Coronary artery (tissue), 2 donors: ENCODE data around the gene ZNF503.

Source experiments
- DNase-seq: peaks from one replicate; pipeline ENCODE4 v3.0.0-alpha.2; 2017; ENCODE audit warnings: low spot score
- H3K27ac ChIP-seq, 2 donors: fragments of 200-600 bp; sonication (generic); one replicate each; pipeline ENCODE4 v1.5.1; 2016 to 2019
- H3K4me3 ChIP-seq: fragments of 200-600 bp; sonication (generic); 2 replicates; pipeline ENCODE4 v1.5.1; 2016; ENCODE audit warnings: mild to moderate bottlenecking, moderate library complexity
- TF ChIP-seq, protein P1 (sequence below): fragments of 200-600 bp; sonication (generic); IDR thresholded peaks from one replicate; pipeline ENCODE4 v1.5.1; 2019; ENCODE audit warnings: antibody characterized with exemption

The ZNF503 gene

DNA sequence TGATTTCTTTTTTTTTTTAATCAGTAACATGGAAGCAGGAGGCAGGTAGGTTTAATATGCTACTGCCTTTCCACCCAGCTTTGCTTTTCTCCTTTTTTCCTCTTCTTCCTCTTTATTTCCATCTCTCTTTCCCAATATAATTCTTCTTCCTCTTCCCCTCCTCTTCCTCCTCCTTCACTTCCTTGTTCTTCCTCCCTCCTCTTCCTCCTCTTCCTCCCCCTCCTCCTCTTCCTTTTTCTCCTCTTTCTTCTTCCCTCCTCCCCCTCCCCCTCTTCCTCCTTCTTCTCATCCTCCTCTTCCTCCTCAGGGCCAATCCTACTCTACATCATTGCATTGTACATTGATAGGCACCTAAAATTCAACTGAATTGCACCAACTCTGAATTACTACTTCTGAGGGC is 11.4 kb downstream of the ZNF503 start:
- Histone ChIP-seq H3K27ac (no peak overlapping the region), H3K4me3 (no peak overlapping the region)
- DNase-seq, result no peak
- TF ChIP-seq, protein P1, sequence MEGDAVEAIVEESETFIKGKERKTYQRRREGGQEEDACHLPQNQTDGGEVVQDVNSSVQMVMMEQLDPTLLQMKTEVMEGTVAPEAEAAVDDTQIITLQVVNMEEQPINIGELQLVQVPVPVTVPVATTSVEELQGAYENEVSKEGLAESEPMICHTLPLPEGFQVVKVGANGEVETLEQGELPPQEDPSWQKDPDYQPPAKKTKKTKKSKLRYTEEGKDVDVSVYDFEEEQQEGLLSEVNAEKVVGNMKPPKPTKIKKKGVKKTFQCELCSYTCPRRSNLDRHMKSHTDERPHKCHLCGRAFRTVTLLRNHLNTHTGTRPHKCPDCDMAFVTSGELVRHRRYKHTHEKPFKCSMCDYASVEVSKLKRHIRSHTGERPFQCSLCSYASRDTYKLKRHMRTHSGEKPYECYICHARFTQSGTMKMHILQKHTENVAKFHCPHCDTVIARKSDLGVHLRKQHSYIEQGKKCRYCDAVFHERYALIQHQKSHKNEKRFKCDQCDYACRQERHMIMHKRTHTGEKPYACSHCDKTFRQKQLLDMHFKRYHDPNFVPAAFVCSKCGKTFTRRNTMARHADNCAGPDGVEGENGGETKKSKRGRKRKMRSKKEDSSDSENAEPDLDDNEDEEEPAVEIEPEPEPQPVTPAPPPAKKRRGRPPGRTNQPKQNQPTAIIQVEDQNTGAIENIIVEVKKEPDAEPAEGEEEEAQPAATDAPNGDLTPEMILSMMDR, result no peak

GRCh38 chr10:75388082-75388481 is 13.5 kb downstream of the ZNF503 start:
- Histone ChIP-seq H3K4me3 (no peak overlapping the region), H3K27ac (no peak overlapping the region)
- DNase-seq, result no peak
- TF ChIP-seq, protein P1, result no peak

DNA sequence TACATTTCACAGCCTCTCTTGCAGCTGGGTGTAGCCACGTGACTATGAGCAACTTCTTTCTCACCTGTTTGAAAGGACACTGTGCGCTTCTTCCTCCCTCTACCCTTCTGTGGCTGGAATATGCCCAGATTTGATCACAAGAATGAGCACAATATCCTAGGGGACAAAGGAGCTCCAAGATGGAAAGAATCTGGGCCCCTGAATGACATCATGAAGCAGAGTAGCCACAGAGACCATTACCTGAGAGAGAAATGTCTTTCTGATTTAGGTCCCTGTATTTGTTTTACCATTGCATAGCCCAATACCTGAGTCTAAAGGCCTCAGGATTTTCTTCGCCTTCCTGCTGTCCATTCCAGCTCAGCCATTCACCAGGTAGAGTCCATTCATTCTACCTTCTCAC is 15.4 kb downstream of the ZNF503 start:
- Histone ChIP-seq H3K4me3 (no peak overlapping the region), H3K27ac (no peak overlapping the region)
- DNase-seq, result no peak
- TF ChIP-seq, protein P1, result no peak

DNA sequence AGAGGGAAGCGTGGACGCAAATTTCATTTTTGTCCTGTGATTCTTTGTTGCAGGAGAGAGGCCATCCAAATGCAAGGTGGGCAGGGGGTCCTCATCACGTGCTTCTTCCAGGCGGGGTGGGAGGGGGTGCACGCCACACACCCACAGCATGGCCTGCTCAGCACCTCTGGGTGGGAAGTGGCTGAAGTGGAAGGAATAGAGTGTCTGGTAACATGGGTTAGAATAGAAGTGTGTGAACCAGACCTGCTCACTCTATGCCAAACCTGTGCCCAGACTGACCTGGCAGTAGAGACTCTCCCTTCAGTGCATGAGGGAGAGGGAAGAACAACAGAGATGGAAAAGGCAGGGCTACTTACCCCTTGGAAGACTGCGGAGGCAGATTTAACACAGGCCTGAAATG is 21.7 kb downstream of the ZNF503 start:
- H3K4me3 ChIP-seq, result no peak overlapping the region
- TF ChIP-seq, protein P1, result no peak
- DNase-seq, result no peak
- H3K27ac ChIP-seq, result no peak overlapping the region

DNA sequence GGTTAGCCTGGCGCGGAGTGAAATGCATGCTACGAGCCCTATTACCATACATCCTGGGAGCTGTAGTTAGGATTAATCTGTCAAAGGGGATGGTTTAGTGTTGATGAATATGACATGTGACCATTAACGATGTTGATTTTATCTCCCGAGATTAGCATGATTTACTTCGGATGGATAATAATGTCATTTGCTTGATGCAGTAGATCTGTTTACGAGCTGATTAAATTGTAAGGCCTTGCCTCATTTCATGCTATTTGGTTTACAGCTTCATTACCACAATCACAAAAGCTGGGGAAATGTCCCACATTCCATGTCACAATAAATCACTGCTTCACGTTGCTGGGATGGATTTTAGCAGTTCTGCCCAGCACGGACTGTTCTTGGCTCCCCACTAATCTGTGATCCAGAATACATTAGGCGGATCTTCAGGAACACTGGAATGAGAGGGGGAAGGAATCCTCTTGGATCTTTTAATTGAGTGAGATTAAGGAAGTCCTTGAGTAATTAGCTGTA is 22.3 kb downstream of the ZNF503 start:
- TF ChIP-seq, protein P1, result no peak
- no peak overlapping the region for H3K27ac ChIP-seq
- DNase-seq, result no peak
- no peak overlapping the region for H3K4me3 ChIP-seq

DNA sequence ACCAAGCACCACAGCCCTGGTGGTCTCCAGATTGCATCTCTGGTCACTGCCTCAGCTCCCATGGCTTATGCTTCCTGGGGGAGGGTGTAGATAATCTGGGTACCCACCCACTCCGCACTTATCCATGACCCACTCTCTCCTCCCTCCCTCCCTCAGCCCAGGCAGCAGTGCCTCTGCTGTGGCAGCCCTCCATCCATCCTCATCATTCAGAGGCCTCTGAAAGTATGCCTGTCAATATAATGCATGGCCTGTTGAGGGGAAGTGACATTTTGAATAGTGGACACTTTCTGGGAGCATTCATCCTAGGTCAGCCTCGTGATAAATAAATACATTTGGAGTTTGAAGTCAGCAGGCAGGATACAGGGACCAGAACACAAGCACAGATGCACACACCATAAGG is 23.2 kb downstream of the ZNF503 start:
- TF ChIP-seq, protein P1, result no peak
- no peak overlapping the region for H3K27ac ChIP-seq
- no peak for DNase-seq
- no peak overlapping the region for H3K4me3 ChIP-seq

DNA sequence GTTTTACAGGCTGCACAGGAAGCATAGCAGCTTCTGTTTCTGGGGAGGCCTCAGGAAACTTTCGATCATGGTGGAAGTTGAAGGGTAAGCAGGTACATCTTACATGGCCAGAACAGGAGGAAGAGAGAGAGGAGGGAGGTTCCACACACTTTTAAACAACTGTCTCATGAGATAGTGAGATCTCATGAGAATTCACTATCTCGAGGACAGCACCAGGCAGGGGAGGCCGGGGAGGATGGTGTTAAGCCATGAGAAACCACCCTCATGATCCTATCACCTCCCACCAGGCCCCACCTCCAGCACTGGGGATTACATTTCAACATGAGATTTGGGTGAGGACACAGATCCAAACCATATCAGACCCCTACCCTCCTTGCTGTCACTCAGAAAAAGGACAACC is 23.7 kb downstream of the ZNF503 start:
- no peak for DNase-seq
- H3K4me3 ChIP-seq, result no peak overlapping the region
- no peak overlapping the region for H3K27ac ChIP-seq
- TF ChIP-seq, protein P1, result no peak
